Mammary epithelial cell (primary cell): ENCODE measurements around the gene PDE2A.

ENCODE experiments used
- EZH2 ChIP-seq: IDR thresholded peaks from 2 replicates; pipeline ENCODE4 v1.6.1; 2012; ENCODE audit warnings: low read length, inconsistent platforms, borderline replicate concordance
- TF ChIP-seq, protein P1 (sequence below), 2 donors: IDR thresholded peaks in 1 of 2; conservative IDR thresholded peaks in 1 of 2; 2 replicates each; pipeline ENCODE4 v1.5.1; 2011 to 2012; ENCODE audit warnings: inconsistent platforms in 2 of 2, low read length in 2 of 2, mild to moderate bottlenecking in 2 of 2, control low read depth in 1 of 2, low read depth in 1 of 2; ENCODE audit not compliant: insufficient read depth in 1 of 2; ENCODE audit errors: extremely low read depth in 1 of 2

DNA sequence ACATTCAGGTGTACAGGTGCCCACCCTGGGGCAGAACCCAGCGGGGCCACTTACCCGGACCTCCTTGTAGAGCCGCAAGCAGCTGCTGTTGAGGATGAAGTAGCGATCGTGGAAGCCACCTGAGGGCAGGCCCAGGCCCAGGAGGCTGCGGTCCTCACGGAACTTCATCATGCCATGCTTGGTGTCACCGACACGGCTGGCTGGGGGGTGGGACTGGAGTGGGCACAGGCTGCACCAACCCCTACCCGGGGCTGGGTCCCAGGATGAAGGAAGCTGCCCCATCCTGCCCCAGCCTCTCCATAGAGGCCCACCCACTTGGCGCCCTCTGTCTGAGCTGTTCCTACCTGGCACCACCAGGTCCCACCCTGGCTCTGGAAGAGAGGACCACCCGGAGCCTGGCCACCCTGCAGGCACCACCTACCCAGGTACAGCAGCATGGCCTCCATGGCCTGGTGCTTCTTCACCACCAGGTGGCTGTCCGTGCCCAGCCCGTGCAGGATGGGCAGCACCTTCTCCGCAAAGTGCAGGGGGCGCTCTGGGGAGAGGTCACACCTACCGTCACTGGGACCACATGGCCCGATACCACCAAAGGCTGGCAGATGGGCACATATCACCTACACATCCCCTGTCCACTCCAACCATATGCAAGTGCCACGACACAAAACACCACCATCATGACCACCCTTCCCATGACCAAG is 19.2 kb upstream of the PDE2A start:
- TF ChIP-seq, protein P1, sequence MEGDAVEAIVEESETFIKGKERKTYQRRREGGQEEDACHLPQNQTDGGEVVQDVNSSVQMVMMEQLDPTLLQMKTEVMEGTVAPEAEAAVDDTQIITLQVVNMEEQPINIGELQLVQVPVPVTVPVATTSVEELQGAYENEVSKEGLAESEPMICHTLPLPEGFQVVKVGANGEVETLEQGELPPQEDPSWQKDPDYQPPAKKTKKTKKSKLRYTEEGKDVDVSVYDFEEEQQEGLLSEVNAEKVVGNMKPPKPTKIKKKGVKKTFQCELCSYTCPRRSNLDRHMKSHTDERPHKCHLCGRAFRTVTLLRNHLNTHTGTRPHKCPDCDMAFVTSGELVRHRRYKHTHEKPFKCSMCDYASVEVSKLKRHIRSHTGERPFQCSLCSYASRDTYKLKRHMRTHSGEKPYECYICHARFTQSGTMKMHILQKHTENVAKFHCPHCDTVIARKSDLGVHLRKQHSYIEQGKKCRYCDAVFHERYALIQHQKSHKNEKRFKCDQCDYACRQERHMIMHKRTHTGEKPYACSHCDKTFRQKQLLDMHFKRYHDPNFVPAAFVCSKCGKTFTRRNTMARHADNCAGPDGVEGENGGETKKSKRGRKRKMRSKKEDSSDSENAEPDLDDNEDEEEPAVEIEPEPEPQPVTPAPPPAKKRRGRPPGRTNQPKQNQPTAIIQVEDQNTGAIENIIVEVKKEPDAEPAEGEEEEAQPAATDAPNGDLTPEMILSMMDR (conservative IDR thresholded peaks at IDR 0.05 in 1 of 2, IDR thresholded peaks at IDR 0.05 in 1 of 2; ENCODE audit: extremely low read depth in 1 of 2, insufficient read depth in 1 of 2, low read depth in 1 of 2, low read length in 2 of 2): no peak
- no peak for TF ChIP-seq EZH2
